Dermis blood vessel endothelial cell (primary cell): ENCODE data around the gene SMIM41. TPM values are rescaled to one million over a fixed set of nuclear protein-coding genes. Genes with fewer than 3 reads are reported as not detected.

Experiments used
- DNase-seq: peaks from one replicate; pipeline ENCODE4 v3.0.0; 2010
- total RNA-seq: library from RNA; depleted of rRNA; stranded (reverse); fragments of >200 nt; gene quantifications from 2 replicates; pipeline ENCODE4 v1.2.3, GENCODE V29; 2014

SMIM41 gene
- total RNA-seq, 1 donor from 2014 or later, result not detected

DNA sequence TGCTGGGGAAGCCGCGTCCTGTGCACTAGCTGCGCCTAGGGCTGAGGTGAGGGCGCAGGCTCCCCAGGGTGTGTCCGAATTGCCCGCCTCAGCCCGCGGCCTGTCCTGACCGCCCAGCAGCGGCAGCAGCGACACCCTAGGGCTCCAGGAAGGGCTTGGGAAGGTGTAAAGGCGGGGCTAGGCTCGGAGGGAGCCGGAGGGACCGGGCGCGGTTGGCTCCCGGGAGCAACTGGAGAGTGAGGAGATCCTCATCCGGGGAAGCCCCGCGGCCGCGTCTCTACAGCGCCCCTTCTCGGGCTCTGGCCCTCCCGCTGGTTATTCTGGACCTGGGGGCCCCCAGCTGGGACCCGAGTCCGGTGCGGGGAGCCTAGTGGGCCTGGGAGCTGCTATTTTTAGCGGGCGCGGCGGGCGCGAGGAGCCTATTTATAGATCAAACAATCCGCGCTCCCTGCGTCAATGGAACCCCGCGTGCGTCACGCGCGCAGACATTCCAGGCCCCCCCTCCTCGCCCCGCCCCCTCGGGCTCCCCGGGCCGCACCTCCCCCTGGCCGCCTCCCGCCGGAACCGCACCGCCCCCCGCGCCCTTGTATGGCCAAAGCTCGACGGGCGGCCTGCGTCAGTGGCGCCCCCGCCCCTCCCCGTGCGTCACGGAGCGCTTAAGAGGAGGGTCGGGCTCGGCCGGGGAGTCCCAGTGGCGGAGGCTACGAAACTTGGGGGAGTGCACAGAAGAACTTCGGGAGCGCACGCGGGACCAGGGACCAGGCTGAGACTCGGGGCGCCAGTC lies 28.6 kb upstream of the SMIM41 start, which contains the start of gene NR4A1:
NR4A1 (plus strand) TSS at position 685 of the 784 bp plus-strand sequence. CDS start 2,887 bp downstream, outside the sequence.
- DNase-seq, result peak; percentile 97

DNA sequence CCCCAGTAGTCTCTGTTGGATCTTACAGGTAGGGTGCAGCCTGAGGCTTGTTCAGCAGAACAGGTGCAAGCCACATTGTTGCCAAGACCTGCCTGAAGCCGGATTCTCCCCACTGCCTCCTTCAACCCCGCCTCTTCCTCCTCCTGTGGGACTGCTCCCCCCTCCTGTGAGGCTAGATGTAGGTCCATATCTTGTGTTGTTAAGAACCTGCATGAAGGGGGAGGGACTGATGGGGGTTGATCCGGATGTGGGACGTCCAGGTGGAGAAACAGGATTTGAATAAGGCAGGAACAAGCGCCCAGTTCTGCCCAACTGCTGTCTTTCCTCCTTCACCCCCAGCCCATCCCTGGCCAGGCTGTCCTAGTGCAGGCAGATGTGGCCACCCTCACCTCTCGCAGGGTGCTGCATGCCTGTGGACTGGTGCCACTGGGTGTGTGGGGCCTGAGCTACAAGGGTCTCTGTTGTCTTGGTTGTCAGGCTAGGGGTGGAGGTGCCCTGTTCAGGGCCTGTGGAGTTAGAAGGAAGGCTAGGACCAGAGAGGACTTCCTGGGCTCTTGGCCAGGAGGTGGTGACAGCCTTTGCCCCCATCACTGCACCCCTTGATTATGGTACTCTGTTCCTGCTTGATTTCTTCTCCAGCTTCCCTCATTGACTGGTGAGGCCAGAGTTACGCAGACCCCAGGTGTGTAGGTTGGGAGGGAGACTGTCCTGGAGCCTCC lies 26.9 kb upstream of the SMIM41 start:
- no peak for DNase-seq

DNA sequence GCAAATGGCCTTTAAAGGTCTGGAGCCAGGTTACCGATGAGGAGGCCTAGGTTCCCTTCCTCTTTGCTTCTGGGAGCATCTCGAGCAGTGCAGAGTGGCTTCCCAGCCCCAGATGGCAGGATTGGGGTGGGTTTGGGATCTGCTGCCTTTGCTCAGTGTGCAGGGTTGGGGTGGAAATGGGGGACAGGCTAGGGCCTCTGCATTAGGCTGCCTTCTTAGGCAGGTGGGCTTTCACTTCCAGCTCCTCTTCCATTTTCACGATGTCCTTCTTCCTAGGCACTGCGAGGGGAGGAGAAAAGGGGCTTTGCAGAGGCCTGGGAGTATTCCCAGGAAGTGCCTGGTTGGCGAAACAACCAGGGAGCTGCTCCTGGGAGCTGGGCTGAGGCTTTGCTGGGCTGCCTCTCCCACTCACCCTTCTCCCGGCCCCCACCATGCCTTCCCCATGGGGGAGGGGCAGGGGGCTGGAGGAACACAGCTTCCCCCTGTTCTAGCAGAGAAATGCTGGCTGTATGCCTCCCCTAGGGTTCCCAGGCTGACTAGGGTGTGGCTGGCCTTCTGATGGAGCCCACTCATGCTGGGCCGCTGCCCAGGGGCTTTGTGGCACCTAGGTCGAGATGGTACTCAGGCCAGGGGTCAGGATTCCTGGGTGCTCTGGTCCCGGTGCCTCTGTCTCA lies 25.8 kb upstream of the SMIM41 start:
- no peak for DNase-seq

DNA sequence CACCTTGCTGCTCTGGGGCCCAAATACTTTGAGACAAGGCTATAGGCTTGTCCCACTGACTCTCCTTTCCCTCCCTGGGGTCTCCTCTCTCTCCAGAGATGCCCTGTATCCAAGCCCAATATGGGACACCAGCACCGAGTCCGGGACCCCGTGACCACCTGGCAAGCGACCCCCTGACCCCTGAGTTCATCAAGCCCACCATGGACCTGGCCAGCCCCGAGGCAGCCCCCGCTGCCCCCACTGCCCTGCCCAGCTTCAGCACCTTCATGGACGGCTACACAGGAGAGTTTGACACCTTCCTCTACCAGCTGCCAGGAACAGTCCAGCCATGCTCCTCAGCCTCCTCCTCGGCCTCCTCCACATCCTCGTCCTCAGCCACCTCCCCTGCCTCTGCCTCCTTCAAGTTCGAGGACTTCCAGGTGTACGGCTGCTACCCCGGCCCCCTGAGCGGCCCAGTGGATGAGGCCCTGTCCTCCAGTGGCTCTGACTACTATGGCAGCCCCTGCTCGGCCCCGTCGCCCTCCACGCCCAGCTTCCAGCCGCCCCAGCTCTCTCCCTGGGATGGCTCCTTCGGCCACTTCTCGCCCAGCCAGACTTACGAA lies 25.2 kb upstream of the SMIM41 start:
- no peak for DNase-seq

DNA sequence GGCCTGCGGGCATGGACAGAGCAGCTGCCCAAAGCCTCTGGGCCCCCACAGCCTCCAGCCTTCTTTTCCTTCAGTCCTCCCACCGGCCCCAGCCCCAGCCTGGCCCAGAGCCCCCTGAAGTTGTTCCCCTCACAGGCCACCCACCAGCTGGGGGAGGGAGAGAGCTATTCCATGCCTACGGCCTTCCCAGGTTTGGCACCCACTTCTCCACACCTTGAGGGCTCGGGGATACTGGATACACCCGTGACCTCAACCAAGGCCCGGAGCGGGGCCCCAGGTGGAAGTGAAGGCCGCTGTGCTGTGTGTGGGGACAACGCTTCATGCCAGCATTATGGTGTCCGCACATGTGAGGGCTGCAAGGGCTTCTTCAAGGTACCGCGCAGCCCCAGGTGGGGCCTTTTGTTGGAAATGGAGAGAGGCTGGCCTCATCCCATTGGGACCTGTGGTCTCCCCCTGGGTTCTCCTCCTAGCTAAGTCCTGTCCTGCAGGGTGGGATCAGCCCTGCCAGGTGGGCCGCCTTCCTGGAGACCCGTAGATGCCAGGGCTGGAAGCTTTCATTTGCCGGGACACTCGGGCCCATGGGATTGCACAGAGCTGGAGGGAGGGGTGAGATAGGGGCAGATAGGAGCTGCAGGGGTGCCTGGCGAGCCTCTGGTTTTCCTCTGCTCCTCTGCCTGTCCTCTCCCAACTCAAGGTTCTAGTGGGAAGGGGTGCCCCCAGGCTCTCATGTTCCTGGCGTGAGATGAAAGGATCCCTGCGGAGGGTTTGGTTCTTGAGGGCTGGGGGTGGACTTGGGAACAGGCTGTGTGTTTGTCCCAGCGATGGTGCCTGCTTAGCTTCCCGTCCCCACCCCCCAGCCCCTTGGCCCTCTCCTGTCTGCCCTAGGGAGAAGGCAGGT lies 24.4 kb upstream of the SMIM41 start:
- no peak for DNase-seq

DNA sequence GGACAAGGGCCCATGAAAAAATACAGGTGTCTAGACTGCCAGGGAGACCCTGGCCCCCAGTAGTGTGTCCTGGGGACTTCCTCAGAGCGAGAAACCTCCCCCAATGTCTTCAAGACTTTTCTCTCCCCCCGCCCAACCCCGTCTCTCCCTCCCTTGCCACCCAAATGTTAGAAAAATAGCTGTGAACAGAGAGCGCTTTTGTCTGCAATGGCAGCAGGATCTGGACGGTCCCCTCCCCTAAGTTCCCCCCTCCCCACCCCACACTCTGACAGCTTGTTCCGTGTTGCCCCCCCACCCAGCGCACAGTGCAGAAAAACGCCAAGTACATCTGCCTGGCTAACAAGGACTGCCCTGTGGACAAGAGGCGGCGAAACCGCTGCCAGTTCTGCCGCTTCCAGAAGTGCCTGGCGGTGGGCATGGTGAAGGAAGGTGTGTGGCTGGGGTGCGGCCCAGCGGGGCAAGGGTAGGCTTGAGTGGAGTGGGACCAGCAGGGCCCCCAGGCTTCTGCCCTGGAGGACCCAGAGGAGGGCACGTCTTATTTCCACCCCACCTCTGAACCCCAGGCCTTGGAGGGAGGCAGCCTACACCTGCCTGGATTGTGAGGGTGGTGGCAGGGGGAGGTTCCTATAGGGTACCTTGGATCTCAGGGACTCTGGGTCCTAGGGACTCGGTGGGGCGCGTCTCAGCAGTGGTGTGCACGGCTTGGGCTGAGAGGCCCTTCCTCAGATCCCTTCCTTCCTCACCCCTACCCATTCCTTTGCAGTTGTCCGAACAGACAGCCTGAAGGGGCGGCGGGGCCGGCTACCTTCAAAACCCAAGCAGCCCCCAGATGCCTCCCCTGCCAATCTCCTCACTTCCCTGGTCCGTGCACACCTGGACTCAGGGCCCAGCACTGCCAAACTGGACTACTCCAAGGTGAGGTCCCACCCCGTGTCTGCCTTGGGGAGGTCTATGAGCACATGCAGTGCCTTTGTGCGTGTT lies 23.5 kb upstream of the SMIM41 start:
- DNase-seq, result no peak

DNA sequence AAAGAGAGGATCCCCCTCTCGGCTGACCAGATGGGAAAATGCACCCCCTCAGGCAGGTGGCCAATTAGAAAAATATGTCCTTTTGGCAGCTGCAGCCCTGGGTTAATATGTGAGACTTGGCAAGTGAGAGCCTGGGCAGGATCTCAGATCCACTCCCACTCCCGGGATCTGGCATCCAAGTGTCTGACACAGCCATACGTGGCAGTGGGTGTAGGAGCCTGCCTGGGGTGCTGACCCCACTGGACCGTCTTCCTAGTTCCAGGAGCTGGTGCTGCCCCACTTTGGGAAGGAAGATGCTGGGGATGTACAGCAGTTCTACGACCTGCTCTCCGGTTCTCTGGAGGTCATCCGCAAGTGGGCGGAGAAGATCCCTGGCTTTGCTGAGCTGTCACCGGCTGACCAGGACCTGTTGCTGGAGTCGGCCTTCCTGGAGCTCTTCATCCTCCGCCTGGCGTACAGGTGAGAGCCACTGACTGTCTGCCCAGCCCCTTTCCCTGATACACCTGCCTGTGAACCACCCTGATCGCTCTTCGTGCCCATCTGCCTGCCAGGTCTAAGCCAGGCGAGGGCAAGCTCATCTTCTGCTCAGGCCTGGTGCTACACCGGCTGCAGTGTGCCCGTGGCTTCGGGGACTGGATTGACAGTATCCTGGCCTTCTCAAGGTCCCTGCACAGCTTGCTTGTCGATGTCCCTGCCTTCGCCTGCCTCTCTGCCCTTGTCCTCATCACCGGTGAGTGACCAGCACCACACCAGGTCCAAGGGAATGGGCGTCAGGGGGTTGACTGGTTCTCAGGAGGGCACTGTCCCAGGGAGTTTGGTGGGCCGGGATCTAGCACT lies 22.5 kb upstream of the SMIM41 start:
- no peak for DNase-seq

DNA sequence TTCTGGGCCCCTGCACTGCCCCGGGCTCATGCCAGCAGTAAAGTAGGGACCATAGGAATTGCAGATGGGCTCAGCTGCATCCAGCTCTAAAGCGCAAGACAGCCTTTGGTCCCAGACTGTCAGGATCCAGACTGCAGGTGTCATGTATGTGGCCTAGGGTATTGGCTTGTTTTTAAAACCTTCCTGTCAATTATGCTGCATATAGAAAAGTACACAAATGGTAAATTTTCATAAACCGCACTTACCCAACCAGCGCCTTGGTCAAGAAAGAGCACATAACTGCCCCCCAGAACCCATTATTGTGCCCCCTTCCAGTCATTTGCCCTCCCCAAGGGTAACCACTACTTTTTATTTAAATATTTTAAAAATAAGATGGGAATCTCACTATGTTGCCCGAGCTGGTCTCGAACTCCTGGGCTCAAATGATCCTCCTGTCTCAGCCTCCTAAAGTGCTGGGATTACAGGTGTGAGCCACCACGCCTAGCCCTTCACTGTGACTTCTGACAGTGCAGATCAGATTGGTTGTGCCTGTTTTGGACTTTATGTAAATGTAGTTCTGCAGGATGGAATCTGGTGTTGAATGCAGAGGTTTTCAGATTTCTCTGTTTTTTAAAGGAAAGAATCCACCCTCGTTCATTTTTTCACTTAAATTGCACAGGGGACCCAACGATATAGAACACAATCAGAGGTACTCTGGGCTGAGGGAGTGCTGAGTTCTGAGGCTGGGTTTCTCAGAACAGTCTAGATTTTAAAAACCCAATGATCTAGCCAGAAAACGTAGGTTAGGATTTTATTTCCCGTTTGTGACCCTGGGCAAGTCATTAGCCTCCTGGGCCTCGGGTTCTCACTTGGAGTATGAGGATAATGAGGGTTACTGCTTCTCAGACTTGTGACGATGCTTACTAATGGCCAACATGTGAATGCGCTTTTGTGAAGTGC lies 21.6 kb upstream of the SMIM41 start:
- DNase-seq, result no peak

DNA sequence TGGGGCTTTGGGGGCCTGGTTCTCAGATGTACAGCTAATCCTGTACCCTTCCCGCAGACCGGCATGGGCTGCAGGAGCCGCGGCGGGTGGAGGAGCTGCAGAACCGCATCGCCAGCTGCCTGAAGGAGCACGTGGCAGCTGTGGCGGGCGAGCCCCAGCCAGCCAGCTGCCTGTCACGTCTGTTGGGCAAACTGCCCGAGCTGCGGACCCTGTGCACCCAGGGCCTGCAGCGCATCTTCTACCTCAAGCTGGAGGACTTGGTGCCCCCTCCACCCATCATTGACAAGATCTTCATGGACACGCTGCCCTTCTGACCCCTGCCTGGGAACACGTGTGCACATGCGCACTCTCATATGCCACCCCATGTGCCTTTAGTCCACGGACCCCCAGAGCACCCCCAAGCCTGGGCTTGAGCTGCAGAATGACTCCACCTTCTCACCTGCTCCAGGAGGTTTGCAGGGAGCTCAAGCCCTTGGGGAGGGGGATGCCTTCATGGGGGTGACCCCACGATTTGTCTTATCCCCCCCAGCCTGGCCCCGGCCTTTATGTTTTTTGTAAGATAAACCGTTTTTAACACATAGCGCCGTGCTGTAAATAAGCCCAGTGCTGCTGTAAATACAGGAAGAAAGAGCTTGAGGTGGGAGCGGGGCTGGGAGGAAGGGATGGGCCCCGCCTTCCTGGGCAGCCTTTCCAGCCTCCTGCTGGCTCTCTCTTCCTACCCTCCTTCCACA lies 20.7 kb upstream of the SMIM41 start:
- DNase-seq, result no peak

DNA sequence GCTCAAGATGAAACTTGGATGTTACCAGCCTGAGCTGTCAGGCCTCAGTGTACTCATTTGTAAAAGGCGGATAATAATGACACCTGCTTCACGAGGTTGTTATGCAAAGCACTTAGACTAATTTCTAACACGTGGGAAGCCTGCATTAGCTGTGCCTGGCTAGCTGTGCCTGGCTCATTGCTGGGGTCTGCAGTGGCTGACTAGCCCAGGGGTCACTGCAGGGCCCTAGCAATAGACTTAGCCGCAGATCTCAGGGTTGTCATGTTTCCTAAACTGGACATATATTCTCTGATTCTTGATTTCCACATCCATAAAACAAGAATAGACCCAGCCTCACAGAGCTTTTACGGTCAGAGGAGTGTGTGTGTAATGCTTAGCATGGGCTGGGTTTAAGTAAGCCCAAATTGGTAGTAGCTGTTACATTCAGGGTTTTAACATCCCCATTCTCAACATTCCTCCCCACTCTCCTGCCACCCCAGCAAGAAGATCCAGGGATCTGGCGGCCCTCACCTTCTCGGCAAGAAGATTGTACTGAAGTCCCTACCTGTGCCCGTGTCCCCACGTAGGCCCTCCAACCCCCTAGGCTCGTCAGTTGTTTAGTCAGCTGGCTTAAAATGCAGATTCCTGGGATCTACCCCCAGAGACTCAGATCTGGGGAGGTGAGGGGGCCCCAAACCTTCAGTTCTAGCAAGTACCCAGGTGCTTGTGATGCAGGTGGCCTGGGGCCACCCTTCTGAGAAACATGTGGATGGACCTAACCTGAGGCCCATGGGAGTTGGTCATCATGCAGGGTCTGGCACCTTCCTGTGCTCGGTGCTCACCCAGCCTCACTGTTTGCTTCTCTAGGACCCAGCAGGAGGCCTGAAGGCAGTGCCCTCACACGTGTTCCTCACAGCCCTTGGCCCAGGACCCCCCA lies 19.7 kb upstream of the SMIM41 start:
- DNase-seq, result no peak

DNA sequence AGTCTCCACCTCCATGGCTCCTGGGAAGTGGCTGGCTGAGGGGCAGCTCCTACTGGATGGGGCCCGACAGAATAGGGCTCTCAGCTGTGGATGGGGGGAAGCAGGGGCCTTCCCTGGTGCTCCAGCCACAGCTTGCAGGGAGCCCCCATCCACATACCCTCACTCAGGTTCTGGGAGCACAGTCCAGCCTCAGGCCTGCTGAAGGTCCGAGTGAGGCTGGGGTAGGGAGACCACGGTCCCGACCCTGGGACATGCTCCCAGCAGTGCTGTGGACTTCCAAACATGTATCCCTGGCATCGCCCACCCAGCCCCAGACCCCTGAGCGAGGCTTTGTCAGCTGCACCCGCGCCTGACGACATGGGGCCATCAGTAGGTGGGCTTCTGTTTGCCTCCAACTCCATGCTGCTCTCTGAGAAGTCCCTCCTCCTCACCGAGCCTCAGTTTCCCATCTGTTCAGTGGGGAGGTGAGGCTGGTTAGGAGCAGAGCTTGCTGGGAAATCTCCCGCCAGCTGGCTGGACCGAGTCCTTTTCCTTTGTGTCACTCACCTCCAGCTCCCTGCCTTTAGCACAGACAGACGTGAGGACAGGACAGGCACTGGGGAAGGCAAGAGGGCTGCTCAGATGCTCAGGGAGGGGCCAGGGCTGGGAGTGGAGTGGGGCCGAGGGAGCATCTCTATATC lies 18.9 kb upstream of the SMIM41 start:
- DNase-seq, result no peak

DNA sequence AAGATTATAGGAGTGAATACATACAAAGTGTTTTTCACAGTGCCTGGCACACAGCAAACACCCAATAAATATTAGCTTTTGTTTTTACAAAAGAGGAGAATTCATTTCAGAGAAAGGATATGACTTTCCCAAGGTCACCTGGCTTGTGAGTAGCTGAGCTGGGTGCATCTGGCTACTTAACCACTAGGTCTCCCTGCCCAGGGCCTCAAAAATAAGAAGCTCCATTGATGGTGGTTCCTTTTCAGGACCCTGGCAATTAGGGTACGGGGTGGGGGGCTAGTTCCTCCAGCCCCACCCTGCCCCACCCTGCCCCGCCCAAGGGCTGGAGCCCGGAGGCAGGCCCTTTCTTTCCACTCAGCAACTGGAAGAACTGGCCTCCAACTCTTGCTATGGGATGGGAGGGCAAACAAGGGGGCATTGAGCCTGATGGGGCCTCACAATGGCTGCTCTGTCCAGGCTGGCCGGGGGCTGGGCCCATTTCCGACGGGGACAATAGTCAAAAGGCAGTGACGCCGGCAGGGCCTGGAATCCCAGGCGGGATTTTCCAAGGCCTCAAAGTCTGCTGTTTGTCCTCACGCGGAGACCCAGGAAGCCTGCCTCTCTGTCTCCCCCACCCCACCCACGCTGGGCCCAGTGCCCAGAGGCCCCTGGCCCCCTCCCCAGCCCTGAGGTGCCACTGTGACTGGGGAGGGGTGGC lies 17.9 kb upstream of the SMIM41 start:
- DNase-seq, result no peak

DNA sequence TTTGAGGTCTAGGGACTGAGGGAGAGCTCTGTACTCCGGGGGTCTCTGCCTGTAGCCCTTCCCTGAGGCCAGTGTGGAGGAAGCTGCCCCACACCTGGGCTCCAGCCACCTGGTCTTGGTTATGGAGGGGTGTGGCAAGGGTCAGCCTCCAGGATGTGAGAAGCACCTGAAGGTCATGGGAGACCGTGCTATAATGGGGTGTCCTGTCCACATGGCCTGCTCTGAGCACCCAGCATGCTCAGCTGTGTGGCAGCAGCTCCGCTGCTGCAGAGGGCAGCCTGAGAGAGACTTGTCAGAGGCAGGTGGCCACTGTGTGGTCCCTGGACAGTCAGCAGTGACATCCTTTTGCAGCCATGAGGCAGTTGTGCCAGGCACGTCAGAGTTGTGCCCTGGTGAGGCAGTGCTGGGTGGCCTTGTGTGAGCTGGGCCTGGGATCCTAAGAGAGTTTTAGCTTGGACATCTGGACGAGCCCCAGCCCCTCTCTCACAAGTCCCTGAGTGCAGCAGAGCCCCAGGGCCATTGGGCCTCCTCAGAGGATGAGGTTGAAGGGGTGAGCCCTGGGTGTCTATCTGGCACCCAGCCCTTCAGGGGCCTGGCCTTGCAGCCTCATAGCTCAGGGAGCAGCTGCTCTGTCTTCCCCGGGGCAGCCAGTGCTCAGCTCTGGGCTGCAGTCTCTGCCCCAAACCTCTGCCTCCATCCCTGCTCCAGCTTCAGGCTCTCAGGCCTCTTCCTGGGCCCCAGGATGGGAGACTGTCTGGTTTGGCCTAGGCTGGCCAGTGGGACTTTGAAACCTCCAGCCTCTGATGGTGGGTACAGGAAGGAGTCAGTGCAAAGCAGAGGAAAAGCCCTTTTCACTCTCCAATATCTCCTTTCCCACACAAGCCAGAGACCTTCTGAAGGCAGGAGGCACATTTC lies 17.1 kb upstream of the SMIM41 start:
- DNase-seq, result no peak
